ENCODE data around the gene TYSND1.

The TYSND1 gene

GRCh38 chr10:70097459-70097858 is 49.0 kb downstream of the TYSND1 start:
- TF ChIP-seq MYC (IDR thresholded peaks at IDR 0.05; ENCODE audit: low read depth, low read length), result no peak
- no peak for TF ChIP-seq MAX (IDR thresholded peaks at IDR 0.05; ENCODE audit: low read depth, low read length)
- TF ChIP-seq CTCF (IDR thresholded peaks at IDR 0.05; ENCODE audit: low read depth, low read length), result no peak
- no peak for TF ChIP-seq POLR2A (IDR thresholded peaks at IDR 0.05; ENCODE audit: extremely low read depth, insufficient read length)
- DNase-seq (ENCODE audit: low read depth), result no peak
- no peak overlapping the region for H3K4me3 ChIP-seq (ENCODE audit: low read depth, low read length)

GRCh38 chr10:70096705-70097420 is 49.6 kb downstream of the TYSND1 start:
- TF ChIP-seq MYC (IDR thresholded peaks at IDR 0.05; ENCODE audit: low read depth, low read length) (no peak), POLR2A (IDR thresholded peaks at IDR 0.05; ENCODE audit: extremely low read depth, insufficient read length) (no peak), CTCF (IDR thresholded peaks at IDR 0.05; ENCODE audit: low read depth, low read length) (no peak), MAX (IDR thresholded peaks at IDR 0.05; ENCODE audit: low read depth, low read length) (no peak)
- DNase-seq (ENCODE audit: low read depth), result no peak
- no peak overlapping the region for H3K4me3 ChIP-seq (ENCODE audit: low read depth, low read length)

GRCh38 chr10:70096016-70096704 is 50.3 kb downstream of the TYSND1 start:
- TF ChIP-seq POLR2A (IDR thresholded peaks at IDR 0.05; ENCODE audit: extremely low read depth, insufficient read length) (no peak), MAX (IDR thresholded peaks at IDR 0.05; ENCODE audit: low read depth, low read length) (no peak), CTCF (IDR thresholded peaks at IDR 0.05; ENCODE audit: low read depth, low read length) (no peak), MYC (IDR thresholded peaks at IDR 0.05; ENCODE audit: low read depth, low read length) (no peak)
- no peak overlapping the region for H3K4me3 ChIP-seq (ENCODE audit: low read depth, low read length)
- DNase-seq (ENCODE audit: low read depth), result no peak

DNA sequence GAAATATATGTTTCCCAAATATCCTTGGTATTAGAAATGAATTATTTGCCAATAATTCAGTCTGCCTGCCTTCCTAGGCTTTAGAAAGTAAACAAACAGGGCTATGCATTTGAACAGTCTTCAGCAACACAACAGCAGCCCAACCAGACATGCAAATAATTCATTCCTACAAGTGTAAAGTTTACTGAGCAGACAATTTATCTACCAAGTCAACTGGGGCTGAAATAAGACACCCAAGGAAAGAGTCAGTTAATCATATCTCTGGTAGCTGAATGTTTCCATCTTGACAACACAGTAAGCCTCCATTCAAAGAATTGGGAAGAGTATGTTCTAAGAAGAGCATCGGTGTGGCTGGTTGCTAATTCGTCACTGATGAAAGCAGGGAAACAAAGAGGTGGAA is 52.2 kb downstream of the TYSND1 start:
- H3K4me3 ChIP-seq (ENCODE audit: low read depth, low read length), result no peak overlapping the region
- TF ChIP-seq CTCF (IDR thresholded peaks at IDR 0.05; ENCODE audit: low read depth, low read length), result no peak
- TF ChIP-seq POLR2A (IDR thresholded peaks at IDR 0.05; ENCODE audit: extremely low read depth, insufficient read length), result no peak
- TF ChIP-seq MAX (IDR thresholded peaks at IDR 0.05; ENCODE audit: low read depth, low read length), result no peak
- no peak for TF ChIP-seq MYC (IDR thresholded peaks at IDR 0.05; ENCODE audit: low read depth, low read length)
- DNase-seq (ENCODE audit: low read depth), result no peak

- TF ChIP-seq MYC (IDR thresholded peaks at IDR 0.05; ENCODE audit: low read depth, low read length) (no peak), MAX (IDR thresholded peaks at IDR 0.05; ENCODE audit: low read depth, low read length) (no peak), CTCF (IDR thresholded peaks at IDR 0.05; ENCODE audit: low read depth, low read length) (no peak), POLR2A (IDR thresholded peaks at IDR 0.05; ENCODE audit: extremely low read depth, insufficient read length) (no peak)
- no peak overlapping the region for H3K4me3 ChIP-seq (ENCODE audit: low read depth, low read length)
- DNase-seq (ENCODE audit: low read depth), result no peak
These were observed 53.1 kb downstream of the TYSND1 start for GRCh38 chr10:70093335-70093944.
